ENCODE data around the gene ZNF451.
A peak's percentile ranks its signal among the peaks of the same experiment; 100 is the strongest.

The ZNF451 gene

GRCh38 chr6:57198926-57199636 is 109.1 kb downstream of the ZNF451 start:
- FAIRE-seq (no peak), DNase-seq (ENCODE audit: extremely low spot score, insufficient read length, low read depth) (no peak)

DNA sequence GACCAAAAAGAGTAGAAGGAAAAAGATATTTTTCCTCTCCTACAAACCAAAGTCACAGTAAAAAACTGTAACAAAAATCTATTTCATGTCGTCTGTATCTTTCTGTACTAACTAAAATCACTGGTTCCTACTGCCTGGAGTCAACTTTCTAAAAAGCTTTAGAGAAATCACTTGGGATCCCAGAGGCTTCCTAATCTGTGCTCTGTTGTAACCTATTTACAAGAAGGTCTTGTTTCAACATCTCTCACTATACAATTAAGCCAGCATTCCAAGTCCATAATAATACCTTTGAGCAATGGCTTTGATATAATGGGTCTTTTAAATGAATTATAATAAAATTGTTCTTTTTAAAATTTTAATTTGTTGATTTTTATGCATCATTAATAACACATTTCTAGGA is 111.7 kb downstream of the ZNF451 start:
- no peak for FAIRE-seq

DNA sequence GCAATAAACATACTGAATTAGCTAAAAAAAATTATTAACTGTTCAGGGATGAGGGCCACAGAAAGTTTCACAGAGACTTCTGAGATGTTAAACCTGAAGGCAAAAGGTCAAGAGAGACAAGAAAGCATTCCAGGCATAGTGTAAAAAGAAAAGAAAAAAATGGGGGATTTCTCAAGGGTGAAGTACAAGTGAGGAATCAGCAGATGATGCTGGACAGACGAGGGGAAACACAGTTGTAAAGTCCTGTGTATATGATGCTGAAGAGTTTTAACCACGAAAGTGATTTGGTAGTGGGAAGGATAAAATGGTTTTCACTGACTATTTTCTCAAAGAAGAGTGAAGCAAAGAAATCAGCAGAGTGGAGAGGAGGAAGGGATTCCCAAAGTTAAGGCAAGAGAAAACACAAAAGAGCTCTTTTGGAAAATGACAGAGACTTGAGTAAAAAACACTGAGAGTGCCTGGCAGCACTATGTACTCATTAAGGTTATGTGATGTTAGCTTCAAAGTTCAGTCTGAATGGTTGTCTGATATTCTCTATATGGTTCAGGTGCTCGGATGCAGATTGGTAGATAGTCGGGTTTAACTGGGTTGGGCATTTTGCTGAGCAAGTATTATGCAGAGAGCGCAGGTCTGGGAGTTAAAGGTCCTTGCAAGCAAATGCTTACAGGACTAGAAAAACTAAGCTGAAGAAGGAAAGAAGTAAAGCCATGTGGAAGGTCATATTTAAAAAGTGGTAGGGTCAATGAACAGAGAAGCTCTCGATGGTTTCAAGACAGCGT is 115.8 kb downstream of the ZNF451 start:
- no peak for FAIRE-seq
- no peak for DNase-seq (ENCODE audit: extremely low spot score, insufficient read length, low read depth)

More for the DNA sequence above, 111.7 kb downstream of the ZNF451 start:
- no peak for DNase-seq (ENCODE audit: extremely low spot score, insufficient read length, low read depth)

- FAIRE-seq (no peak), DNase-seq (ENCODE audit: extremely low spot score, insufficient read length, low read depth) (no peak)
Observed at GRCh38 chr6:57207141-57207540, 117.2 kb downstream of the ZNF451 start.

DNA sequence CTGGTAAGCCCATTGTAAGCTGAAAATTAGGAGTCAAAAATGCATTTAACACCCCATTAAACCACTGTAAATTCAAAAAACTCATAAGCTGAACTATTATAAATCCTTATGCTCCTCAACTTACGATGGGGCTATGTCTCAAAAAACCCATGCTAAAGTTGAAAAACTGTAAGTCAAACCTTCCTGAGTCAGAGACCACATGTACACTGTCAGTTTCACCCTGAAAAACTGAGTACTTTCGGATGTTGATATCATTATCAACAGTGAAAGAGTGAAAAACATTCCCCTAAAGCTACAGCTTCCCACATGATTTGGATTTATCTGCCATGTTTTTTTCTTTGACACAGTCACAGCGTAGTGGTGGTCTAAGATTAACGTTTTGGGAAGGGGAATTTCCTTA is 117.9 kb downstream of the ZNF451 start:
- no peak for FAIRE-seq
- DNase-seq (ENCODE audit: extremely low spot score, insufficient read length, low read depth): no peak

DNA sequence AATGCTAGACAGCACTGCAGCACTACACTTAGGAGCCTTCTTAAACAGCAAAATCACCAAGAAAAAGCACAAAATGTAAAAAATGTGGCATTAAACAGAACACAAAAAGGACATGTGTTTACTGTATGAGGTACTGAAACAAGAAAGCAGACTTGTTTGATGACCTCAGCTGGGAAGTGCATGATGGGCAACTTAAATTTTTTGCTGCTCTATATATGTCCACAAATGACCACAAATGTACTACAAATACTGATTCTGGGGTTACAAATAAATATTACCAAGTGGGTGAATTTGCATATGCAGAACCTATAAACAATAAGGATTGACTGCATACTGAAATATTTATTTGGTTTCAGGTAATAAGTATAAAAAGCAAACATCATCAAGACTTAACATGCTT is 119.0 kb downstream of the ZNF451 start:
- DNase-seq (ENCODE audit: extremely low spot score, insufficient read length, low read depth) (no peak), FAIRE-seq (peak; percentile 33)

DNA sequence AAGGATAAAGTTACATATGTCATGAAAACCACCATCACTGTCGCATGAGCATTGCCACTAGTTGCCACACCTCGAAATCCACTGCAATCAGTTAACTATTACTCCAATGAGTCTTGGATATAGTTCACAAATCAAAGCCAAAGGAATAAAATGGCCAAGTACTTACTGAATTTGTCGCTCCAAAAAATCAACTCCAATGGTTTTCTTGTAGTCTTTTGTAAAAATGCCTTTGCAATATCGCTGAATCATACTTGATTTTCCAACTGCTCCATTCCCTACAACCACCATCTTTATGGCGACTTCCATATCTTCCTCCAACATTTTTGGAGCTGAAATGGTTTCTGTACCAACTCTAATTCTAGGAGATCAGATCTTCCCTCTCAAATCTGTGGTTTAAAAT is 120.1 kb downstream of the ZNF451 start:
- FAIRE-seq: no peak

DNA sequence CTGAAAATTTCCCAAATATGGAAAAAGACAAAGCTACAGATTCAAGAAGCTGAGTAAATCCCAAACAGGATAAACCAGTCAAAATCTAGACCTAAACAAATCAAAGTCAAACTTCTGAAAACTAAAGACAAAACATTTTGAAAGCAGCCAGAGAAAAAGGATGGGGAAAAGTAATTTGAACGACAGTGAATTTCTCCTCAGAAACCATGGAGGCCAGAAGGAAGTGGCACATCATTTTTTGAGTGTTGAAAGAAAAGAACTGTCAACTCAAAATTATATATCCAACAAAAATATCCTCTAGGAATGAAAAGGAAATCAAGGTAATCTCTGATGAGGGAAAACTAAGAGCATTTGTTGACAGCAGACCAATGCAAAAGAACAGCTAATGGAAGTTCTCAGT is 125.3 kb downstream of the ZNF451 start:
- no peak for FAIRE-seq
- DNase-seq (ENCODE audit: extremely low spot score, insufficient read length, low read depth): no peak

More for the DNA sequence above, 120.1 kb downstream of the ZNF451 start:
- DNase-seq (ENCODE audit: extremely low spot score, insufficient read length, low read depth): no peak

- DNase-seq (ENCODE audit: extremely low spot score, insufficient read length, low read depth) (no peak), FAIRE-seq (no peak)
Observed at GRCh38 chr6:57216235-57217101, 126.5 kb downstream of the ZNF451 start.

DNA sequence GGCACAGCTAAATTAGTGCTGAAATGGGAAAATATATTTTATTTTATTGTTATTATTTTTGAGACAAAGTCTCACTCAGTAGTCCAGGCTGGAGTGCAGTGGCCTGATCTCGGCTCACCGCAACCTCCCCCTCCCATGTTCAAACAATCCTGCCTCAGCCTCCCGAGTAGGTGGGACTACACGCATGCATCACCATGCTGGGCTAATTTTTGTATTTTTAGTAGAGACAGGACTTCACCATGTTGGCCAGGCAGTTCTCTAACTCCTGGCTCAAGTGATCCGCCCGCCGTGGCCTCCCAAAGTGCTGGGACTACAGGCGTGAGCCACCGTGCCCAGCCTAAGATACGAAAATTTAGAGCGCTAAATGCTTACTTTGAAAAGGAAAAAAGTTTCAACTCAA is 127.3 kb downstream of the ZNF451 start:
- no peak for FAIRE-seq
- no peak for DNase-seq (ENCODE audit: extremely low spot score, insufficient read length, low read depth)

Measured in GM18507 (cell line).